Psoas muscle (tissue), 8 donors: Measurements from ENCODE around the gene LBHD2. TPM values are rescaled to one million over a fixed set of nuclear protein-coding genes. Genes with fewer than 3 reads are reported as not detected.
A peak's percentile ranks its signal among the peaks of the same experiment; 100 is the strongest.
"Not testable (repeated sequence)": the region's sequence is repeated elsewhere in the genome, so short reads cannot be mapped to it uniquely, and the experiment has no call there.

Experiments used
- ATAC-seq, 4 donors: fragments of 200-7000 bp; cut with Tn5 transposase; one replicate each; pipeline ENCODE4 v1.9.1; 2020; ENCODE audit warnings: moderate library complexity in 3 of 4, mild to moderate bottlenecking in 2 of 4
- DNase-seq, 2 donors: peaks; one replicate each; pipeline ENCODE4 v3.0.0-alpha.2; 2020
- H3K27ac ChIP-seq: fragments of 200-600 bp; one replicate; pipeline ENCODE4 v1.8.0; 2022
- H3K27me3 ChIP-seq, 3 donors: fragments of 200-600 bp in 1 of 3; one replicate each; pipeline versions ENCODE4 v1.6.1 to v1.8.0; 2013 to 2022; ENCODE audit warnings: low read length in 2 of 3, mild to moderate bottlenecking in 2 of 3, moderate library complexity in 1 of 3; ENCODE audit not compliant: insufficient read depth in 3 of 3
- H3K36me3 ChIP-seq, 2 donors: fragments of 200-600 bp in 1 of 2; one replicate each; pipeline versions ENCODE4 v1.6.1 to v1.8.0; 2013 to 2022; ENCODE audit warnings: low read depth in 1 of 2, mild to moderate bottlenecking in 1 of 2, moderate library complexity in 1 of 2; ENCODE audit not compliant: insufficient read depth in 1 of 2
- H3K4me1 ChIP-seq: fragments of 200-600 bp; one replicate; pipeline ENCODE4 v1.8.0; 2022
- H3K4me3 ChIP-seq: fragments of 200-600 bp; one replicate; pipeline ENCODE4 v1.8.0; 2022; ENCODE audit warnings: mild to moderate bottlenecking
- H3K9me3 ChIP-seq: fragments of 200-600 bp; one replicate; pipeline ENCODE4 v1.8.0; 2022
- CTCF ChIP-seq: fragments of 200-600 bp; IDR thresholded peaks from one replicate; pipeline ENCODE4 v1.8.0; 2022; ENCODE audit warnings: antibody characterized with exemption
- WGBS, 3 donors: extraction: QIAGEN DNeasy Blood & Tissue Kit; methylation state at CpG; one replicate each; pipeline versions ENCODE4 v1.1.6 to v1.1.7; 2013; 5-methylcytosine and 5-hydroxymethylcytosine counted together
- intact Hi-C, 2 donors: fragments of 100-400 bp; cut with DNase I; formaldehyde crosslinking; loops; one replicate each; pipeline versions ENCODE4 v1.11.0 to v1.14.2; 2022
- polyA plus RNA-seq, 3 donors: library from polyadenylated mRNA; stranded (reverse); fragments of 200-250 nt; gene quantifications; one replicate each; pipeline ENCODE4 v1.2.3, GENCODE V29; 2013
- total RNA-seq, 4 donors: library from RNA; stranded (reverse); fragmentation: NEBNext Ultra II Directional in 2 of 4; extraction: Animal tissue kit (Norgen Biotek cat#: 25700) in 2 of 4; gene quantifications; one replicate each; pipeline versions ENCODE4 v1.2.1 to v1.2.4, GENCODE V29; 2021 to 2023
- donor health status: healthy with polysubstance abuse.
- donor health status: DM: no; HTN: no; CAD: no; lungs with moderate emphysema.
- donor health status: Bipolar disorder and iron deficiency.
- donor health status: healthy.
- donor health status: DM: yes; HTN: yes; CAD: no.
- donor health status: DM: no; HTN: no; CAD: no.
- donor health status: DM: no; HTN: no; CAD: no.
- donor health status: DM: yes; HTN: yes; CAD: no.

LBHD2 gene
- total and polyA plus RNA-seq, 7 donors = not detected

- H3K36me3 ChIP-seq = no peaks in the 10 kb centered on the region
- WGBS, 3 donors = 12 to 25% (median 16%) methylated on average over 9 to 10 of the region's 10 CpGs
- intact Hi-C loops = no loop called here
- no peaks in the 10 kb centered on the region for H3K9me3 ChIP-seq
- peaks cover 34% of the 10 kb centered on the region for H3K4me1 ChIP-seq
- no peak for TF ChIP-seq CTCF
- peak overlapping the region; percentile 73 for H3K27ac ChIP-seq
- peak; percentile 52 to 72 (median 56) for ATAC-seq
- no peaks in the 10 kb centered on the region for H3K27me3 ChIP-seq
- DNase-seq = peak; percentile 84 to 89
- no peak overlapping the region for H3K4me3 ChIP-seq
Observed at GRCh38 chr14:103118018-103118662, 34.1 kb downstream of the LBHD2 start.

- no peaks in the 10 kb centered on the region for H3K27me3 ChIP-seq
- no peaks in the 10 kb centered on the region for H3K36me3 ChIP-seq
- 48 to 64% (median 60%) methylated on average over 8 to 9 of the region's 9 CpGs for WGBS, 3 donors
- no peak overlapping the region for H3K4me3 ChIP-seq
- peaks cover 34% of the 10 kb centered on the region for H3K4me1 ChIP-seq
- no peaks in the 10 kb centered on the region for H3K9me3 ChIP-seq
- DNase-seq = peak; percentile 68 to 81
- TF ChIP-seq CTCF = no peak
- peak overlapping the region; percentile 73 for H3K27ac ChIP-seq
- no peak for ATAC-seq
- intact Hi-C loops = no loop called here
Observed at GRCh38 chr14:103118663-103119404, 34.8 kb downstream of the LBHD2 start.

- ATAC-seq, H3K27ac ChIP-seq, DNase-seq, H3K36me3 ChIP-seq, intact Hi-C loops, H3K27me3 ChIP-seq, H3K9me3 ChIP-seq, H3K4me3 ChIP-seq: not testable (repeated sequence)
- H3K4me1 ChIP-seq = peaks cover 34% of the 10 kb centered on the region
- WGBS, 3 donors = 89 to 98% (median 92%) methylated on average over 8 of the region's 8 CpGs
Observed at GRCh38 chr14:103119527-103119926, 35.5 kb downstream of the LBHD2 start.

- intact Hi-C loops = no loop called here
- peak; percentile 83 to 89 for DNase-seq
- Histone ChIP-seq H3K36me3 (no peaks in the 10 kb centered on the region), H3K4me1 (peaks cover 49% of the 10 kb centered on the region), H3K4me3 (no peak overlapping the region), H3K27ac (peak overlapping the region; percentile 91), H3K9me3 (no peaks in the 10 kb centered on the region), H3K27me3 (no peaks in the 10 kb centered on the region)
- TF ChIP-seq CTCF = no peak
- WGBS, 3 donors = 37 to 45% (median 39%) methylated on average over 16 to 18 of the region's 18 CpGs
- peak in 3 of 4 donors; percentile 4 to 29 (median 16) for ATAC-seq
Observed at GRCh38 chr14:103121121-103121845, 37.3 kb downstream of the LBHD2 start.
